HuH-7.5 (cell line): ENCODE measurements around the gene DTHD1.

ENCODE experiments used
- DNase-seq: peaks from one replicate; pipeline ENCODE4 v3.0.0; 2011; ENCODE audit warnings: low spot score

Gene DTHD1

DNA sequence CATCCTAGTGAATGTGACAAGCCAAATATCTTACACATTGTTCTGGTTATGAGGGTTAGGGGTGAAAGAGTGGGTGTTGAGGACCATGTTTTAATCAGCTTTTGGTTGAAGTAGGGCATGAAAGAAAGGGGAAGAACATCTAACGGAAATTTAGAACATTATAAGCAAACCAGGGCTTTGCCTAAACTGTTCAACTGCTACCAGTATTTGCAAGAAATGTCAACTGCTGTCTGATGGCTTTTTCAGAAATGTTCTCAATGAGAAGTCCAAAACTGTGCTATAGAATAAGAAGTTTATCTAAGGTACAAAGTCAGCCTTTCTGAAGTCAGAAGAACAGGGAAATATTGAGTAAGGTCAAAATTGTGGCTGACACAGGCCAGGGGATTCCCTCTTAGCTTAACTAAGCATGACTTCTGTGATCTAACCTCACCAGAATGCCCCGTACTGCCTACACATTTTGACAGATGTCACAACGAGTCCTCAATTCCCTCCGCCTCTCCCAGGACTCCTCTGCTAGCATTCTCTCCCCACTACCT, 67.1 kb downstream of the DTHD1 start:
- no peak for DNase-seq

GRCh38 chr4:36349938-36350549, 68.6 kb downstream of the DTHD1 start:
- no peak for DNase-seq

GRCh38 chr4:36351082-36351666, 69.8 kb downstream of the DTHD1 start:
- DNase-seq: peak; percentile 10

DNA sequence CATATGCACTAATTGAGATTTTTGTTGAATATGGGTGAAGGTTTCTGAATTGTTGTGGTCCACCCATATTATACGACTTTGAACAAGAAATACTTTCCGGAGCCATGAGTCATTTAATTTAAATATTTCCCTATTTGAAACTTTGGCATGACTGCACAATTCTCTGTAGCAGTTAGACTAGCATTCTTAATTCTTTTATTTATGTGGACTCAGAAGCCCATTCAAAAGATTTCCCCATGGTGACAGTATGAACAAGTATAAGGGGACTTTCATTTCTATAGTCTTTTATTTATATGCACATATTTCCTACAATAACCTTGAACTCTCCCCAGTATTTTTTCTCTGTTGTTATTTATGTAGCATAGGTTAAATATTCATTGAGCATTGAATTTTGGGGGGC, 72.6 kb downstream of the DTHD1 start:
- DNase-seq: no peak

DNA sequence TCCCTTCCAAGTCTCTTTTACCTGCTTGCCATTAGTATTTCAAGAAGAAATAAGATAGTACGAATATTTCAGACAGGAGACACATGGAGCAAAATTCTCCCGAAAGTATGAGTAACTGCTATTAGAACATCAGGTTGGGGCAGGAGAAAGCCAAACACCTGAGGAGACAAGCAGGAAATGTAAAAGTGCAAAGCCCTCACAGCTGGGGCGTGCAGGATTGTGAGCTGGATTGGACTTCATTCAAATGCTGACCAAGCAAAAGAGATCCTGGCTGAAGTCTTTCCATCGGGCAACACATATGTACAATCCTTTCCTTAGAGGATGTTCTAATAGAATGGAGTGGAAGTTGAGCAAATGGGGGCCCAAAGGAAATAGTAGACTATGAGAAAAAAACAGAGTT, 76.8 kb downstream of the DTHD1 start:
- DNase-seq: no peak

DNA sequence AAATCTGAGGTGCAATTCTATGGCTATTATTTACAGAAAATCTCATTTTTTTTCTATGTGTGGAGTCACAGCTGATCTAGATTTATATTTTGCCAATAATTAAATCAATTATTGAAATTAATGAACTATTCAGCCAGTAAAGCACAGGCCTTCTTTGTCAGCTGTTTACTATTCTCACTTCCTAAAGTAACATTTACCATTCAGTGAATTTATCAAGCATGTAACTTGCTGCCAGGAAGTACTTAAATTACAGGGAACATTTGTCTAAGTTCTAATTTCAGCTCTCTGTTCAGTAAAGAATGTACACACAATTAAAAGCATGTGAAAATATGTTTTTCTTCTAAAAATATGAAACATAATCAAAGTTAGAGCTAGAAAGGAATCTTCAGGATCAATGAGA, 79.3 kb downstream of the DTHD1 start:
- no peak for DNase-seq

DNA sequence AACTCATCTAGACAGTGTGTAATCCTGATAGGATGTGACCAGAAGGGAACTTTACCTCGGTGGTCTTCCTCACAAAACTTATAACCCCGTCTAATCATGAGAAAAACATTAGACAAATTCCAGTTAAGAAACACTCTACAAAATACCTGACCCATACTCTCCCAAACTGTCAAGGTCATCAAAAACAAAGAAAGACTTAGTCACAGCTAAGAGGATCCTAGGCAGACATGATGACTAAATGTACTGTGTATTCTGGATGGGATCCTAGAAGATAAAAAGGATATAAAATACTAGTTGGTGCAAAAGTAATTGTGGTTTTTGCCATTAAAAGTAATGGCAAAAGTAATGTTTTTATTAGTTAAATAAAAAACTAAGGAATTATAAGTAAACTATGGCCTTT, 81.6 kb downstream of the DTHD1 start:
- no peak for DNase-seq

DNA sequence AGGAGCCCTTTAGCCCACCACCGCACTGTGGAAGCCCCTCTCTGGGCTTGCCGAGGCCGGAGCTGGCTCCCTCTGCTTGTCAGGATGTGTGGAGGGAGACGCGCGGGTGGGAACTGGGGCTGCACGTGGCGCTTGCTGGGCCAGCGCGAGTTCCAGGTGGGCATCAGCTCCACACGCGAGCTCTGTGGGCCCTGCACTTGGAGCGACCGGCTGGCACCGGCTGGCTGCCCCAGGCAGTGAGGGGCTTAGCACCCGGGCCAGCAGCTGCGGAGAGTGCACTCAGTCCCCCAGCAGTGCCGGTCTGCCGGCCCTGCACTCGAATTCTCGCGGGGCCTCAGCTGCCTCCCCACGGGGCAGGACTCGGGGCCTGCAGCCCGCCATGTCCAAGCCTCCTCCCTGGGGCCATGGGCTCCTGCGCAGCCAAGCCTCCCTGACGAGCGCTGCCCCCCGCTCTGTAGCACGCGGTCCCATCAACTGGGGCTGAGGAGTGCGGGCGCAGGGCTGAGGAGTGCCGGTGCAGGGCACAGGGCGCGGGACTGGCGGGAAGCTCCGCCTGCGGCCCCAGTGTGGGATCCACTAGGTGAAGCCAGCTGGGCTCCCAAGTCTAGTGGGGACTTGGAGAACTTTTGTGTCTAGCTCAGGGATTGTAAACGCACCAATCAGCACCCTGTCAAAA, 93.6 kb downstream of the DTHD1 start:
- no peak for DNase-seq

DNA sequence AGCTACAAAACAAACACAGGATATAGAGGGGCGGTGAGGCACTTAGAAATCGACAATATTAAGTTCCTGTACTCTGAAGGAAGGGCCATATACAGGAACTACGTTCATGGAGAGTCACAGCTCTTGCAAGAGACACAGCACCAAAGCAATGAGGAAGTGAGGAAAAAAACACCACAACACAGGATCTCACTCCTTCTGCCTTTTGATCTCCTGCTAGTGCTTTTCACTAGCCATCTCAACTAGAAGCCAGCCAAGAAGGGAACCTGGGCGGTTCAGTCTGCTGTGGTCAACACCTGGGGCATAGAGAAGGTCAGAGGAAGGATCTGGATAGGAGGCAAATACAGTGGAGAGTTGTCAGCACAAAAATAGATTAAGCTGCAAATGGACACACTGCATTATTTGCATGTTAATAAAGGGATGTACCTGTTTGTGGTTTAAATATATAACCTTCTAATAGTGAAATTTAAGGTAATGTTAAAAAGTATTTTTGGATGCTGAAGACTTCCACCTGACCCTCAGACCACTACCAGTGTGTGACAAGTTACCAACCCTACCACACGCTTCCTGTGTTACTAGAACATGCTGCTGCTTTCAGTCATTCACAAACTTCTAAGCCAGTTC, 104.6 kb downstream of the DTHD1 start:
- DNase-seq: no peak

- no peak for DNase-seq
Observed at GRCh38 chr4:36386691-36387090, 105.3 kb downstream of the DTHD1 start.

DNA sequence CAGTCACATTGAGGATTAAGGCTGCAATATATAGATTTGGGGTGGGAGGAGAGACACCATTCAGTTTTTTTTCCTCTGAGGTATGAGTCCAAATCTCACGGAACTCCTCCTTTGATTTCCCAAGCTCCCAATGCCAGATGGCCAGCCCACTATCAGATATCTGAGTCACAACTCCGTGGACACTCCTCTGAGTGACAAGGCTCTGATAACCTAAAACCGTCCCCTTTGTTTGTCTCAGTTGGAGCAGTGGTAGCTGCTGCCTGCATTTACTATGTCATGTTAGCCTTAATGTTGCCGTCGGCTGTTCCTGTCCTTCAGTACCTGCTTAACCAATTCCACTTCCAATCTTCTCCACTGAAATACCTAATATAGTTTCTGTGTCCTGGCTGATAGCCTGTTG, 107.3 kb downstream of the DTHD1 start:
- no peak for DNase-seq

DNA sequence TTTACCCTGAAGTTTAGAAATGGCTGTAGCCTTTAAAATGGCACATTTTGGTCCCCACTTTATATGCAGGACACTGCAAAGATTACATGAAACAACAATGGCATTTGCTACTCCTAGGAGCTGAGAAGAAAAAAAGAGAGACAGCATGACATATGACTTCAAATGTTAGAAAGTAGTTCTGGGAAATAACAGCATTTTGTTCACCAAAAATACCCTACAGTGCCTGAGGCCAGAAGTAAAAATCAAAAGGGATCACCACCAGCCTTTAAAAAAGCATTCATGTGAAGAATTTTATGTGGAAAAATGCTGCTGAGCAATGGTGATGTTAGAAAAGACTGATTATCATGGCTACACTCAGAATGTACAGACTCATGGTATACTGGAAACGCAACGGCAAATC, 110.0 kb downstream of the DTHD1 start:
- DNase-seq: no peak

- no peak for DNase-seq
Observed at GRCh38 chr4:36392024-36392423, 110.6 kb downstream of the DTHD1 start.

DNA sequence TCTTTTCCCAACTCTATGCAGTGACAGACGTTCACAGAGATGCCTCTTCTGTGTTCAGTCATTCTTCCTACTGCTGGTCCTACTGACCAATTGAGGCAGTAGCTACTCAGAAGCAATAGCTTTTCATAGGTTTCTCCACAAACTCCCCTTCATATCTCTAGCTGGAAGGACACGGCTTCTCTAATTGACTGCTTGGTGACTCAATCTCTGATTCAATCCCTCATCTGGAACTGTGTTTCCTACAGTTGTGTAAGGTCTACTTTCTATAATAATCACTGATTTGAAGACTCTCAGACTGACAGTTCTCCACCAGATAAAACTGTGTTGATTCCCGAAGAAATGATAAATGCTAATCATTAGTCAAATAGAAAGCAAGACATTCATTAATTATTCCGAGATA, 111.5 kb downstream of the DTHD1 start:
- DNase-seq: no peak
